Naive B cell (primary cell): ENCODE data around the gene TRIM8. TPM values are rescaled to one million over a fixed set of nuclear protein-coding genes. Genes with fewer than 3 reads are reported as not detected.

Experiments used
- ATAC-seq, 2 donors: fragments of 150-1000 bp; cut with Tn5 transposase; 2 replicates each; pipeline ENCODE4 v1.10.0; 2021; ENCODE audit warnings: low read depth in 2 of 2, mild to moderate bottlenecking in 2 of 2, moderate library complexity in 2 of 2
- DNase-seq: peaks from one replicate; pipeline ENCODE4 v3.0.0; 2022
- H3K27ac Mint-ChIP-seq, 6 donors: one replicate each; pipeline ENCODE4 v1.8.0; 2020 to 2022; ENCODE audit warnings: mild to moderate bottlenecking in 6 of 6, mixed read lengths in 6 of 6, moderate library complexity in 5 of 6, inconsistent platforms in 2 of 6
- H3K27me3 Mint-ChIP-seq, 3 donors: one replicate each; pipeline ENCODE4 v1.8.0; 2021 to 2022; ENCODE audit warnings: mixed read lengths in 3 of 3, mild to moderate bottlenecking in 1 of 3
- H3K36me3 Mint-ChIP-seq, 2 donors: one replicate each; pipeline ENCODE4 v1.8.0; 2020 to 2022; ENCODE audit warnings: mixed read lengths in 2 of 2, inconsistent platforms in 1 of 2, mild to moderate bottlenecking in 1 of 2
- H3K4me1 Mint-ChIP-seq, 3 donors: one replicate each; pipeline ENCODE4 v1.8.0; 2020 to 2022; ENCODE audit warnings: mixed read lengths in 3 of 3, inconsistent platforms in 1 of 3, mild to moderate bottlenecking in 1 of 3, moderate library complexity in 1 of 3
- H3K4me3 Mint-ChIP-seq, 8 donors: one replicate each; pipeline ENCODE4 v1.8.0; 2020 to 2022; ENCODE audit warnings: mild to moderate bottlenecking in 8 of 8, mixed read lengths in 8 of 8, moderate library complexity in 8 of 8, inconsistent platforms in 2 of 8
- H3K9me3 Mint-ChIP-seq, 7 donors: one replicate each; pipeline ENCODE4 v1.8.0; 2020 to 2022; ENCODE audit warnings: mixed read lengths in 7 of 7, mild to moderate bottlenecking in 5 of 7, inconsistent platforms in 2 of 7, moderate library complexity in 1 of 7
- polyA plus RNA-seq, 6 donors: library from polyadenylated mRNA; unstranded; fragments of 300-500 nt; fragmentation: Illumina TruSeq; gene quantifications; one replicate each; pipeline ENCODE4 v1.2.3, GENCODE V29; 2021; ENCODE audit warnings: low read depth in 6 of 6

Gene TRIM8
- polyA plus RNA-seq, 6 donors from 2014 or later: 27.1 to 45.8 (median 30.2) TPM

- peaks cover 72 to 79% (median 72%) of the 10 kb centered on the region in 3 donors for H3K4me1 Mint-ChIP-seq
- ATAC-seq: no peak
- DNase-seq: no peak
- peak overlapping the region; percentile 56 to 92 (median 80) for H3K4me3 Mint-ChIP-seq
- no peaks in the 10 kb centered on the region for H3K9me3 Mint-ChIP-seq
- H3K36me3 Mint-ChIP-seq: peaks cover 0 to 15% of the 10 kb centered on the region in 2 donors
- H3K27ac Mint-ChIP-seq: peak overlapping the region; percentile 60 to 97 (median 95)
- no peaks in the 10 kb centered on the region for H3K27me3 Mint-ChIP-seq
Observed at GRCh38 chr10:102651455-102652169, 7.3 kb downstream of the TRIM8 start.

DNA sequence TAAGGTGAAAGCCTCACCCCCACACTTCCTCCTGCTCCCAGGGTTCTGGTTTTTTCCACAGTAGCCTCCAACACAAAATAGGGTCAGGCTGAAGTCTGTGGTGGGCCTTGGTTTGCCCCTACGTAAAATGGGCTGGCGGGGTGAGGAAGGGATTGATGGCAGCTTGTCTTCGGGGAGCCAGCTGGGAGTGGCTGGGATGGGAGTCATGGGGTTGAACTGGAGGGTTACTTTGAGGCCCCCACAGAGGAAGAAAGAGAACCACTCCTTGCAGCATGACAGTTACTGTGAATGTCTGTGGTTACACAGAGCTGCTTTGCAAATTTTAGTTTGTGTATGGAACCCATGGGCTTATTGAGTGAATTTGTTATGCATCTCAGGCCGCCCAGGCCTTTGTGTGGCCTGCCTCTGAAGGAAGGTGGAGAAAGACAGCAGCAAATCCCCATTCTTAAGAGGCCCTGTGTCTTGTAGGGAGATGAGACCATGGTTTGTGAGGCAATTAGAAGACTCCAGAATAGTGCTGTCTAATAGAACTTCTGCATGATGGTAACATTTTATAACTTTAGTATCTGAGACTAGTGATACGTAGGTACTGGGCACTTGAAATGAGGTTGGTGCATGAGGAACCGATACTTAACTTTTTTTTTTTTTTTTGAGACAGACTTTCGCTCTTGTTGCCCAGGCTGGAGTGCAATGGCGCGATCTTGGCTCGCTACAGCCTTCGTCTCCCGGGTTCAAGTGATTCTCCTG lies 8.1 kb downstream of the TRIM8 start:
- Mint-ChIP-seq H3K9me3 (no peaks in the 10 kb centered on the region), H3K27ac (peak overlapping the region; percentile 88 to 97 (median 95)), H3K27me3 (no peaks in the 10 kb centered on the region), H3K4me1 (peaks cover 65 to 72% (median 65%) of the 10 kb centered on the region in 3 donors), H3K4me3 (peak overlapping the region; percentile 48 to 92 (median 82)), H3K36me3 (peaks cover 0 to 15% of the 10 kb centered on the region in 2 donors)
- DNase-seq (peak; percentile 57), ATAC-seq (peak; percentile 75 to 77)

GRCh38 chr10:102653060-102653459 lies 8.8 kb downstream of the TRIM8 start:
- DNase-seq (no peak), ATAC-seq (no peak)
- peak overlapping the region in 4 of 6 donors; percentile 88 to 97 (median 95) for H3K27ac Mint-ChIP-seq
- no peaks in the 10 kb centered on the region for H3K9me3 Mint-ChIP-seq
- H3K4me1 Mint-ChIP-seq: peaks cover 58 to 64% (median 59%) of the 10 kb centered on the region in 3 donors
- H3K27me3 Mint-ChIP-seq: no peaks in the 10 kb centered on the region
- H3K4me3 Mint-ChIP-seq: peak overlapping the region in 6 of 8 donors; percentile 48 to 92 (median 82)
- peaks cover 0 to 22% of the 10 kb centered on the region in 2 donors for H3K36me3 Mint-ChIP-seq

- H3K4me3 Mint-ChIP-seq: no peak overlapping the region
- peaks cover 0 to 28% of the 10 kb centered on the region in 2 donors for H3K36me3 Mint-ChIP-seq
- peaks cover 45 to 49% (median 47%) of the 10 kb centered on the region in 3 donors for H3K4me1 Mint-ChIP-seq
- ATAC-seq: no peak
- DNase-seq: no peak
- no peaks in the 10 kb centered on the region for H3K27me3 Mint-ChIP-seq
- H3K27ac Mint-ChIP-seq: no peak overlapping the region
- H3K9me3 Mint-ChIP-seq: no peaks in the 10 kb centered on the region
Observed at GRCh38 chr10:102654566-102654965, 10.3 kb downstream of the TRIM8 start.

DNA sequence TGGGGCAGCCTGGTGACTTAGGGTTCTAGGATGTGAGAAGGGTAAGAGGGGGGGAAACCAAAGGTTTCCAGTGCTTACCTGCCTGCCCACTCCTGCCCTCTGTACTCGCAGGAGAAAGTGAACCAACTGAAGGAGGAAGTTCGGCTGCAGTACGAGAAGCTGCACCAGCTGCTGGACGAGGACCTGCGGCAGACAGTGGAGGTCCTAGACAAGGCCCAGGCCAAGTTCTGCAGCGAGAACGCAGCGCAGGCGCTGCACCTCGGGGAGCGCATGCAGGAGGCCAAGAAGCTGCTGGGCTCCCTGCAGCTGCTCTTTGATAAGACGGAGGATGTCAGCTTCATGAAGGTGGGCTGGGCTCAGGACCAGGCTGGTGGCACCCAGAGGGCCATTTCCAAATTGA lies 10.7 kb downstream of the TRIM8 start:
- H3K27me3 Mint-ChIP-seq: no peaks in the 10 kb centered on the region
- no peaks in the 10 kb centered on the region for H3K9me3 Mint-ChIP-seq
- DNase-seq (no peak), ATAC-seq (no peak)
- peaks cover 0 to 28% of the 10 kb centered on the region in 2 donors for H3K36me3 Mint-ChIP-seq
- H3K4me3 Mint-ChIP-seq: no peak overlapping the region
- H3K4me1 Mint-ChIP-seq: peaks cover 41 to 45% (median 45%) of the 10 kb centered on the region in 3 donors
- H3K27ac Mint-ChIP-seq: no peak overlapping the region

DNA sequence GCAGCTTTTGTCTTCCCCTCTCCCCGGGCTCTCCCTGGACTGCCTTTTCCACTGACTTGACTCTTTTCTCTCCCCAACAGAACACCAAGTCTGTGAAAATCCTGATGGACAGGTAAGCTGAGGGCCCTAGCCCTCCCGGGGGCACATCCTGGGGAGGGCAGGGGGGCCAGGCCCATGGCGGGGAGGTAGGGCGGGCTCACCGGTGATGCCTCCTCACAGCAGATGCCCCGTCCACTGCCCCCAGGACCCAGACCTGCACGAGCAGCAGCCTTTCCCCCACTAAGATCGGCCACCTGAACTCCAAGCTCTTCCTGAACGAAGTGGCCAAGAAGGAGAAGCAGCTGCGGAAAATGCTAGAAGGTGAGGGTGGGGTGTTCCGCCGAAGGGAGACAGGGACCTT lies 11.7 kb downstream of the TRIM8 start:
- DNase-seq: no peak
- ATAC-seq: no peak
- no peak overlapping the region for H3K4me3 Mint-ChIP-seq
- no peak overlapping the region for H3K27ac Mint-ChIP-seq
- peaks cover 0 to 28% of the 10 kb centered on the region in 2 donors for H3K36me3 Mint-ChIP-seq
- no peaks in the 10 kb centered on the region for H3K9me3 Mint-ChIP-seq
- no peaks in the 10 kb centered on the region for H3K27me3 Mint-ChIP-seq
- peaks cover 32 to 42% (median 42%) of the 10 kb centered on the region in 3 donors for H3K4me1 Mint-ChIP-seq

GRCh38 chr10:102656791-102657371 lies 12.6 kb downstream of the TRIM8 start:
- no peak overlapping the region for H3K27ac Mint-ChIP-seq
- no peak overlapping the region for H3K4me3 Mint-ChIP-seq
- H3K4me1 Mint-ChIP-seq: peaks cover 31 to 44% (median 39%) of the 10 kb centered on the region in 3 donors
- DNase-seq (no peak), ATAC-seq (no peak)
- peaks cover 0 to 28% of the 10 kb centered on the region in 2 donors for H3K36me3 Mint-ChIP-seq
- no peaks in the 10 kb centered on the region for H3K27me3 Mint-ChIP-seq
- no peaks in the 10 kb centered on the region for H3K9me3 Mint-ChIP-seq

GRCh38 chr10:102657451-102657850 lies 13.2 kb downstream of the TRIM8 start:
- H3K9me3 Mint-ChIP-seq: no peaks in the 10 kb centered on the region
- H3K27ac Mint-ChIP-seq: peak overlapping the region in 2 of 6 donors; percentile 65 to 91
- no peaks in the 10 kb centered on the region for H3K27me3 Mint-ChIP-seq
- H3K4me1 Mint-ChIP-seq: peaks cover 26 to 38% (median 34%) of the 10 kb centered on the region in 3 donors
- DNase-seq (no peak), ATAC-seq (no peak)
- no peak overlapping the region for H3K4me3 Mint-ChIP-seq
- peaks cover 0 to 28% of the 10 kb centered on the region in 2 donors for H3K36me3 Mint-ChIP-seq

DNA sequence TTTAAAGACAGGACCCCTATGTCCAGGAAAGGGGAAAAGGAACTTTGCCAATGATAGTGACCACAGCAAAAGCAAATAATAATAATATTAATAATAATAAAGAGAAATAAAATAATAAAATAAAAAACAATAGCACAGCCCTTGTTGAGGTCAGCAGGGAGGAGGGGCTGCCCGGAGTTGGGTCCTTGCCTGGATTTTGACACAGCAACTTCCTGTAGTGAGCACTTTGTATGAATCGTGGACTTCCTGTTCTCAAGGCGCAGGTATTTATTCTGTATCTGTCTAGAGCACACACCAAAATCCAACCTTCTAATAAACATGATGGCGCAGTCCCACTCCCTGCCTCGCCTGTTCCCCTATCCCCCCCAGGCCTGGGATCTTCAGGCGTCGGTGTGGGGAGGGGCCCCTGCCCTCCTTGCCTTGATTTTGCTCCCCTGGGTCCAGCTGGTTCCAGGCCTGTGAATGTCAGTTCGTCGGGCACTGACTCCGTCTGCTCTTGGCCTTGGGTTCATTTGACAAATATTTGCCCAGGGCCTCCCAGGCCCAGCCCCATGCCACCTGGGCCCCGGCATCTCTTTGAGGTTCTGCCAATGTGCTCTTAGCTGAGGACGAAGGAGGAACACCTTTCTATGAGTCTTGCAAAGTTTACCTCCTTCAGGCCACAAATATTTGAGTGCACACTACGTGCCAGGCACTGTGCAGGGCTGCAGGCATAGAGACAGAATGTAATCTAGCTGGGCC lies 13.9 kb downstream of the TRIM8 start:
- H3K4me3 Mint-ChIP-seq: no peak overlapping the region
- H3K9me3 Mint-ChIP-seq: no peaks in the 10 kb centered on the region
- ATAC-seq (no peak), DNase-seq (no peak)
- peak overlapping the region in 2 of 6 donors; percentile 70 to 87 for H3K27ac Mint-ChIP-seq
- H3K36me3 Mint-ChIP-seq: peaks cover 0 to 25% of the 10 kb centered on the region in 2 donors
- no peaks in the 10 kb centered on the region for H3K27me3 Mint-ChIP-seq
- peaks cover 20 to 31% (median 27%) of the 10 kb centered on the region in 3 donors for H3K4me1 Mint-ChIP-seq

DNA sequence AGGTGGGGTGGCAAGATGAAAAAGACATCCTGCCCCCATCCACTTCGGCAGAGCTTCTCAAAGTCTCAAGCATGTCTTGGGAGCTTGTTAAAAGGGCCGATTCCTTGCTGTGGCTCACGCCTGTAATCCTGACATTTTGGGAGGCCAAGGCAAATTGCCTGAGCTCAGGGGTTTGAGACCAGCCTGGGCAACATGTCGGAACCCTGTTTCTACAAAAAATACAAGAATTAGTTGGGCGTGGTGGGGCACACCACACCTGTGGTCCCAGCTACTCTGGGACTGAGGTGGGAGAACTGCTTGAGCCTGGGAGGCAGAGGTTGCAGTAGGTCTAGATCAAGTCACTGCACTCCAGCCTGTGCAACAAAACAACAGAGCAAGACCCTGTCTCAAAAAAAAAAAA lies 14.5 kb downstream of the TRIM8 start:
- Mint-ChIP-seq H3K27ac (no peak overlapping the region), H3K9me3 (no peaks in the 10 kb centered on the region), H3K27me3 (no peaks in the 10 kb centered on the region), H3K4me3 (no peak overlapping the region), H3K4me1 (peaks cover 14 to 25% (median 20%) of the 10 kb centered on the region in 3 donors), H3K36me3 (peaks cover 0 to 19% of the 10 kb centered on the region in 2 donors)
- no peak for ATAC-seq
- DNase-seq: no peak

- no peaks in the 10 kb centered on the region for H3K9me3 Mint-ChIP-seq
- peaks cover 0 to 13% of the 10 kb centered on the region in 2 donors for H3K36me3 Mint-ChIP-seq
- H3K4me3 Mint-ChIP-seq: peak overlapping the region in 4 of 8 donors; percentile 20 to 41 (median 34)
- DNase-seq (no peak), ATAC-seq (peak; percentile 60 to 72)
- no peaks in the 10 kb centered on the region for H3K27me3 Mint-ChIP-seq
- peak overlapping the region in 1 of 6 donors; percentile 31 for H3K27ac Mint-ChIP-seq
- H3K4me1 Mint-ChIP-seq: peaks cover 6 to 17% (median 16%) of the 10 kb centered on the region in 3 donors
Observed at GRCh38 chr10:102660888-102661657, 16.8 kb downstream of the TRIM8 start.

DNA sequence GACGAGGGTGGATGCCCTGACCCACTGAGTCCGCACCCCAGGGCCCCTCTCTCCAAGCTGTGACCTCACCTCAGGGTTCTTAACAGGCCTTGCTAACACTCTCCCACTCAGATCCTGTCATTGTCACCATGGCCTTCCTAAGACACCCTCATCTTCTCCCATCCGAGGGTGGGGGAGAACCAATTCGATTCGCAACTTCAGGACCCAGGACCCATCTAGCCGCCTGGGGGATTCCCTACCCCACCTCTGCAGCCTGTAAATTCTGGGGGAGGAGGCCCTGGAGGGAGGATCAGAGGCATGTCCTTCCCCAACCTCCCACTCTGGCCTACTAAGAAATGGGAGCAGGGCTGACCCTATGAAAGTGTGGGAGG lies 17.4 kb downstream of the TRIM8 start:
- Mint-ChIP-seq H3K36me3 (peaks cover 0 to 13% of the 10 kb centered on the region in 2 donors), H3K27me3 (no peaks in the 10 kb centered on the region), H3K4me3 (peak overlapping the region in 5 of 8 donors; percentile 25 to 39 (median 30)), H3K27ac (peak overlapping the region in 2 of 6 donors; percentile 31 to 62), H3K4me1 (peaks cover 6 to 17% (median 16%) of the 10 kb centered on the region in 3 donors), H3K9me3 (no peaks in the 10 kb centered on the region)
- no peak for DNase-seq
- ATAC-seq: no peak
